22Rv1 (cell line): ENCODE data around the gene PPP2R1B.

Experiments
- CTCF ChIP-seq: fragments of 450-650 bp; IDR thresholded peaks from 2 replicates; pipeline ENCODE4 v1.5.1; 2017; ENCODE audit warnings: mild to moderate bottlenecking
- ZFX ChIP-seq: fragments of 450-650 bp; IDR thresholded peaks from 2 replicates; pipeline ENCODE4 v1.6.1; 2017; ENCODE audit warnings: antibody characterized with exemption, borderline replicate concordance

- TF ChIP-seq CTCF, result no peak
- no peak for TF ChIP-seq ZFX
These were observed 82.4 kb downstream of the PPP2R1B start for GRCh38 chr11:111683806-111684205.
